Mesenteric fat pad (tissue), 1 donor: ENCODE data around the gene RECQL5. TPM values are rescaled to one million over a fixed set of nuclear protein-coding genes. Genes with fewer than 3 reads are reported as not detected.

ENCODE experiments used
- DNase-seq: peaks from one replicate; pipeline ENCODE4 v3.0.0-alpha.2; 2020; ENCODE audit warnings: low spot score
- total RNA-seq: library from RNA; stranded (reverse); fragmentation: NEBNext Ultra II Directional; extraction: Animal tissue kit (Norgen Biotek cat#: 25700); gene quantifications from one replicate; pipeline ENCODE4 v1.2.1, GENCODE V29; 2021
- donor health status: DM: yes; HTN: yes; CAD: no.

Gene RECQL5
- total RNA-seq, 1 donor from 2014 or later = 12.7 TPM

DNA sequence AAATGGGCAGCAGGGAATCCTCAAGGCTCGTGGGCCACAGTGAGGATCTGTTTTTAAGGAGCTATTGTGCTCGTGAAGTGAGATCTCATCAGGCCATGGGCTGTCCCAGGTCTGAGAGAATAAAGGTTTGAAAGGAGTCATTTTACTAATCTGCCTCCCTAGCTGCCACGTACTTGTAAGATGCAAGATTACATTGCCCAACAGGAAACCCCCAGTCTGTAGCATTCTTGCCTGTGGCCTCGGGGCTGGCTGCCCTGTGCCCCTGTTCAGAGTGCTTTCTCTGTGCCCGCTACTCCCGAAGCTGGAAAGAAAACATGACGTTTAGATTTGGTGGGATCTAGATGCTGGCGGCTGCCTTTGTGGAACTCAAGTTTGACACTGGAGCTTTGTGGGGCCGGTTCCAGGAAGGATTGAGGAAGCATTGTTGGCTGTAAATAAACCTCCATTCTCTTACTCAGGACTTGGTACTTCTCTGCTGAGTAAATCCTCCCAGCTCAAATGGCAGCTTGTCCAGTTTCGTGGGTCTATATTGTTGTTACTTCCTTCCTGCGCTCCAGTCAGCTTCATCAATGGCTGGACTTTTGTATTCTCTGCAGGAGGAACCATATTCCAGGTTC lies 21.4 kb upstream of the RECQL5 start:
- no peak for DNase-seq

DNA sequence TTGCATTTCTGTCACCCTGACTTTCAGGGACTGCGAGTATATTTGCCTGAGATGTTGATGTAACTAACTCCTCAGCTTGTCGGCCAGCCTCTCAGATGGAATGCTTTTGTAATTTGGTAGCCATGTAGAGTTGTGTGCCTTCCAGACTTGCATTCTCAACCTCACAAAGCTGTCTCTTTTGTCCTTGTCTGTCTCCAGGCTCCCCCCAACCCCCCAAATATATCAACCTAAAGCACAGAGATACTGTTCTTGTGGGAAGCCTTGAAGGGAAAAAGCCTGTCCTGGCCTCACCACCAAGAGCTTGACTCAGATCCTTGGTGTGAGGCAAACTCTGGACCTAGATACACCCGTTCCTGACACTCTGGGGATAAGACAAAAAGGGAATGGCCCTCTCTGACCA lies 18.5 kb upstream of the RECQL5 start:
- DNase-seq = no peak

DNA sequence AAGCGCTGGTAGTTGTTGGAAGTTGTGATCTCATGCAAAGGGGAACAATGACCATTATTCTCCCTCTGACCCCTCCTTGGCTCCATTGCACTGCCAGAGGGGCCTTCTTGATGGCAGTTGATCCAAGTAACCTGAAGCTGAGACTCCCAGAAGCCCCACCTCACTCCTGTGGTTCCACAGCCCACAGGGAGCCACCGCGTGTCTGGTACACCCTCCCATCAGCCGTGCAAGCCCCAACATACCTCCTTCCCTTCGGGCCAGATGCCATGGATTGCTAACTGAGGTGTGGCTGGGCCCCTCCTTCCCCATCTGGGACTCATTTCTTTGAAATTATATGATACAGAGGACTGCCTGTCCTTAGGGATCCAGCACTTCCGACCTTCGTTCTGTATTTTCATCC lies 18.0 kb upstream of the RECQL5 start:
- no peak for DNase-seq

DNA sequence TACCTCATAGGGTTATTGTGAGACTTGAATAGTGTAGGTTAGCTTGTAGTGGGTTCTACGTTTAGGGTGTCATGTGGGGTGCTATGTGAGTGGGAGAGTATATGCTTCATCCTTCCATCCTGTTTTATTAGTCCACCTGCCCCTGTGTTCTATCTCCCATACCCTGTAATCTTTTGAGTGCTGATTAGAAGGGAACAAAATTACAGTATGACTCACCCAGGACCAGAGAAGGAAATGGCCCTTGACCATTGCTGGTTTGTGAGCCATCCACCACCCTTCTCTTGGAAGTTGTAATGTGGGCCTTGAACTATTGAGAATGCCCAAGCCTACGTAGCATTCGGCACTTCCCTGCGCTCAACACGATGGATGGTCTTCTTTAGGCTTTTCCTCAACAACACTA lies 17.3 kb upstream of the RECQL5 start:
- no peak for DNase-seq

DNA sequence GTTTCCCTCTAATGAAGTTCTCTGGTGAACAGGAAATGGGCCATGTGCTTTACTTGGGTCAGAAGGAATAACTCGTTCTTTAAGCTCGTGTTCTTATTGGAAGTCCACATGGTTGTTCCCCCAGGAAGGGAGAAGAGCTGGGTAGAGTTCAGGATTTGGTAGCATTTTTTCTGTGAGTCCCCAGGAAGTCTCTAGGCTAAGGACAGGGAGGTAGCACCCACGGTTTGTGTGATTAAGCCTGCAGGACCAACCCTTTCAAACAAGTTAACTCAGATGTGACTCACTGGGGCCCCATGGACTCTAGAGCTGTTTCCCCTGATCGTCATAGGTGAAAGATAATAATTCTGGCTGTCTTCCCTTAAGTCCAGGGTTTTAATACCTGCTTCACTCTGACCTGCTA lies 16.6 kb upstream of the RECQL5 start:
- no peak for DNase-seq

GRCh38 chr17:75681289-75681688 lies 14.3 kb upstream of the RECQL5 start:
- DNase-seq = no peak

DNA sequence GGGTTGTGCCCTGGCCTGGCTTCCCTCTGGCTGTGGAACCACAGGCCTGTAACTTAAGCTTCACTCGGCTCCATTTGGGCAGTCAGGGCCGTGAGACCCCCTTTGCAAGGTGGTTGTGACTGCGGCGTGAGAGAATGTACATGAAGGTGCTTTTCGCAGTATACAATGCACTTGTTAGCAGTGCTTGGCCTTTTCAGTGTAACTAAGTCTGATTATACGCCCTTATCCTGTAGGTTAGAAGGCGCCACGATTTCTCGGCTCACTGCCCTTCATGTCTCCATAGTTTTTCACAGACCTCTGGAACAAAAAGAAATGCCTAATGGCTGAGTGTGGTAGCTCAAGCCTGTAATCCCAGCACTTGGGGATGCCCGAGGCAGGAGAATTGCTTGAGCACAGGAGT lies 13.5 kb upstream of the RECQL5 start:
- no peak for DNase-seq

DNA sequence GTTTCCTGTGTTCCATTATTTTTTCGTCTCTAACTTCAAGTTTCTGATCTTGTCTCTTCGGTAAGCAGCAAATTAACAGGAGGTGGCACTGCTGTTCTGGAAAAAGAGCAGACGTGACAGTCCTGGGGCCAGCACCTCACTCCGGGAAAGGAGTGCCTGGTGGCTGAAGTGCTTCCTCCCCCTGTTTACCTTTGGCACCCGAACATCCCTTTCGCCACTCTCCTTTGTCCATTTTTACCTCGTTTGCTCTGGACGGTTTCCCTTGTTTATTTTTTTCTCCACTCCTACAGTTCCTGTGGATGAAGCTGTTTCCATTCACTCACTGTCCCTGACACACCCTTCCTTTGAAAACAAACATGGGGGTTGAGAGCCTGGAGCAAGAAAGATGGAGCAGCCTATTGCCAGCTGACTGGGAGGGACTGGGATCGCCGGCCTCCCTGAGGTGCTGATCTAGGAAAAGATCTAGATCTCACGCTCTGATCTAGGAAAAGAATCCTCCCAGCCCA lies 12.8 kb upstream of the RECQL5 start:
- DNase-seq = no peak

GRCh38 chr17:75676461-75676860 lies 9.5 kb upstream of the RECQL5 start:
- DNase-seq = no peak

DNA sequence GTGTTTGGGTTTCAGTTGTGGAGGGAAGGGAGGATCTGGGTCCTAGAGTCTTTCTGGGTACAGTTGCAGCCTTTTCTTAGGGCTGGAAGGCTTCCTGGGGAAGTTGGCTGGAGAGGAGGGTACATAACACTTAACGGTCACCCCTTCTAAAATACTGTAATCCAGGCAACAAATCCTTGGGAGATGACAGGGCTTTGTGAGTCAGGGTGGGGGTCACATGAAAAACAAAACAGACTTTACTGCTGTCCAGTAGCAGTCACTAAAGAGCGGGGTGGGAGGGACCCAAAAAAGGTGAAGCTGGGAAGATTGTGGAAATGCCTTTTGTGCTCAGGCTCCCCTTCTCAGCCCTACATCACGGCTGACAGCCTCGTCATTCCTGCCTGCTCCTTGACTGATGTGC lies 6.5 kb upstream of the RECQL5 start:
- DNase-seq = no peak

DNA sequence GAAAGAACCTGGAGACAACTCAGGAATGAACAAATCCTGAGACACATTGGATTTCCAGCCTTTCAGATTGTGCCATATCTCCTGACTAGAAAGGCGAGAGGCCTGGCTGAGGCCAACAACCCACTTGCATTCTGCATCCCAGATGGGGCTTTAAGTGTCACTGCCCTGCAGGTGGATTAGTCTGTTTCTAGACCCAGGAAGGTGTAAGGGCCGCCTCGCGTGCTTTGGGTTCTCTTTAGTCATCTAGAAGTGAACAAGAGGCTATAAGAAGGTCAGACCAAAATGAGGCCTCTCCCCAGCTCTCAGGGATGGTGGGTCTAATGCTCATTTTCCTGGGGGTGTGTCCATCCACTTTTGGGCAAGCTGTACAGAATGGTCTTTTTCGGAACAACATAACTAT lies 5.1 kb upstream of the RECQL5 start:
- no peak for DNase-seq

- DNase-seq = no peak
Observed at GRCh38 chr17:75670868-75671267, 3.9 kb upstream of the RECQL5 start.

- no peak for DNase-seq
Observed at GRCh38 chr17:75668489-75668888, 1.5 kb upstream of the RECQL5 start.

- DNase-seq = no peak
Observed at GRCh38 chr17:75667825-75668224, 871 bp upstream of the RECQL5 start.

- DNase-seq = no peak
Observed at GRCh38 chr17:75665981-75666380, 973 bp downstream of the RECQL5 start.

DNA sequence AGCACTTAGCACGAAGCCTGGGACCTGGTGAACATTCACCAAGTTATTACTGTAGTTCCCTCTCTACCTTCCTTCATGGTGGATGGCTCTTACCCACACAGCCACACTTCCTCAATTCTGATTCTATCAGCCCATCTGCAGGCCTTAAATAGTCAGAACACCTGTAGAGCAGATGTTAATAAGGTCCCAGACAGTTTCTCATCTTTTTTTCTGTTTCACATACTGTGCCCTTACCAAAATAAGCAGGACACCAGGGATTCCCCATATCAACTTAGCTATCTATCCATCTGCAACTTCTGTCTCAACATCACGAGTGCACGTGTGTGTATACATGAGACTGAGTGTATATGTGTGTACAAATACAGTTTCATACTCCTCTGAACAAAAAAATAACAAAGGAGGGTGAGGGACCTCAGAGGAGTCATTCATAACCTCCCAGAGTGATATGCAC lies 2.8 kb downstream of the RECQL5 start:
- DNase-seq = no peak

- no peak for DNase-seq
Observed at GRCh38 chr17:75662511-75662910, 4.4 kb downstream of the RECQL5 start.

GRCh38 chr17:75661531-75661930 lies 5.4 kb downstream of the RECQL5 start:
- DNase-seq = no peak

GRCh38 chr17:75658237-75658636 lies 8.7 kb downstream of the RECQL5 start:
- no peak for DNase-seq

DNA sequence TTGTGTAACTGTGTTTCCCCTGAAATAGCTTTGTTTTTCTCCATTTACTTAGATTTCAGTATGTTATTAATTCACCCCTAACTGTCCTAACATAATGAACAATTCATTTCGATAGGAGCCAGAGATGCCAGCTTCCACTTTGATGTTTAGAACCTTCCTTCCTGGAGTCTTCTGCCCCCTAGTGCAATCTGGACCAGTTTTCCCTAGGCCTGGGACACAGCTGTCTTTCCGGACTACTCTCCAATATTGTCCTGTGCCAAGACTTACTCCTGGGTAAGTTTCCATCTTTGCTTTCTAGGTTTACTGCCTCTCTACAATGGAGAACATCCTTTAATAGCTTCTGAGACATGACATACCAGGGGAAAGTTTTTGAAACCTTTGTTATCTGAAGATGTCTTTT lies 12.8 kb downstream of the RECQL5 start:
- no peak for DNase-seq

DNA sequence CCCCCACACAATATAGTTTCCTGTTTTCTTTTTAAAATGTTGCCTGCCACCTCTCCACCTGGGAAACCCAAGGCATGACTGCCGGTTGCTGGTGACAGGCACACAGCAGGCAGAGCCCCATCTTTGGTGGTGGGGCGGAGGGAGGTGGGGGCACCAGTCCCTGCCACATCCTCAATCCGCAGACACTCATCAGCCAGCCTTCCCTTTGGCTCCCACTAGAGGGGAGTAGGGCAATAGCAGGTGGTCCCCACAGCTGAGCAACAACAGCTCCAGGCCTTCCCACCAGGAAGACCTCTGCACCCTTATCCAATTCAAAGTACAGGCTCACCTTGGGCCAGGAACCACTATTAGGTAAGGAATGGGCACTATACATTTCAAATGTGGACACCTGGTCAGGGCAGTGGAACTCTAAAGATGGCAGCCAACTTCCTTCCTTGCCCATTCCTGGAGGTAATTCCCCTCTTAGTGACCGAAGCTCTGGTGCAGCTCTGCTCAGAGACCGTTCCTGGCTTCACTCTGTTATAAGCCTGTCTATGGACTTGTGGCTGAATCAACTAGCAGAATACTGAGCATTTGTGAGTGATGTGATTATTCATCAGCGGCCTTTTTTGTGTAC lies 13.9 kb downstream of the RECQL5 start:
- no peak for DNase-seq

DNA sequence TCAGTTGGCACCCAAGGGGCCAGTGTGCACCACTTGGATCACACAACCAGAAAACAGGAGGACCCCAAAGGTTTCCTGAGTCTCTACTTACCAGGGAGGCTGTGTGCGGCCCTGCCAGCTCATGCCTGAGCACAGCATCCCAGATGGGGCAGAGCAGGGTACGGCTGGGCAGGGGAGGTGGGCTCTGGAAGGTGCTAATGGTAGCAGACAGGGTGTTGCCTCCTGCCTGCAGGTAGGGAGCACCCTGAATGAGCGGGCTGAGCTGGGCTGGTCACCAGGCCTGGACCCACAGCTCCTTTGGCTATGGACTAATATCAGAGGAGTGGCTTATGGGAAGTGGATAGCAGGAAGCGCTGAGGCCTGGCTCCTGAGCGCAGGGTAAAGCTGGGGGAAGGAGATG lies 14.6 kb downstream of the RECQL5 start:
- no peak for DNase-seq

- no peak for DNase-seq
Observed at GRCh38 chr17:75650874-75651273, 16.1 kb downstream of the RECQL5 start.
